ENCODE results near the gene MAP3K1.
A peak's percentile ranks its signal among the peaks of the same experiment; 100 is the strongest.

Gene MAP3K1

GRCh38 chr5:56851258-56851941 is 36.1 kb downstream of the MAP3K1 start:
- H3K9me3 ChIP-seq (ENCODE audit: severe bottlenecking), result no peaks in the 10 kb centered on the region
- 0 out of 2 replicates have a peak, but pooled peaks cover under 1% of the 10 kb centered on the region for H3K36me3 ChIP-seq (ENCODE audit: low read depth)
- H3K27me3 ChIP-seq (ENCODE audit: insufficient read depth, poor library complexity, severe bottlenecking), result no peaks in the 10 kb centered on the region
- DNase-seq (ENCODE audit: low spot score) (no peak), ATAC-seq (ENCODE audit: low read depth) (0 out of 3 replicates have a peak, but pooled peaks have one; percentile 10)
- TF ChIP-seq CTCF (IDR thresholded peaks at IDR 0.05; ENCODE audit: poor library complexity, severe bottlenecking), result no peak
- H3K27ac ChIP-seq (ENCODE audit: poor library complexity, severe bottlenecking), result no peak overlapping the region
- no peak overlapping the region for H3K4me3 ChIP-seq (ENCODE audit: severe bottlenecking)
- H3K4me1 ChIP-seq (ENCODE audit: insufficient read depth, poor library complexity, severe bottlenecking), result peaks cover 8% of the 10 kb centered on the region

- ATAC-seq (ENCODE audit: low read depth) (no peak), DNase-seq (ENCODE audit: low spot score) (no peak)
- Histone ChIP-seq H3K36me3 (ENCODE audit: low read depth) (0 out of 2 replicates have a peak, but pooled peaks cover 8% of the 10 kb centered on the region), H3K4me3 (ENCODE audit: severe bottlenecking) (no peak overlapping the region), H3K27ac (ENCODE audit: poor library complexity, severe bottlenecking) (no peak overlapping the region), H3K4me1 (ENCODE audit: insufficient read depth, poor library complexity, severe bottlenecking) (peaks cover 8% of the 10 kb centered on the region), H3K27me3 (ENCODE audit: insufficient read depth, poor library complexity, severe bottlenecking) (no peaks in the 10 kb centered on the region), H3K9me3 (ENCODE audit: severe bottlenecking) (no peaks in the 10 kb centered on the region)
- no peak for TF ChIP-seq CTCF (IDR thresholded peaks at IDR 0.05; ENCODE audit: poor library complexity, severe bottlenecking)
Measured at GRCh38 chr5:56852228-56853000, 37.1 kb downstream of the MAP3K1 start.

- H3K9me3 ChIP-seq (ENCODE audit: severe bottlenecking), result no peaks in the 10 kb centered on the region
- no peak overlapping the region for H3K4me3 ChIP-seq (ENCODE audit: severe bottlenecking)
- H3K4me1 ChIP-seq (ENCODE audit: insufficient read depth, poor library complexity, severe bottlenecking), result peaks cover 8% of the 10 kb centered on the region
- H3K36me3 ChIP-seq (ENCODE audit: low read depth), result 0 out of 2 replicates have a peak, but pooled peaks cover 8% of the 10 kb centered on the region
- no peak for ATAC-seq (ENCODE audit: low read depth)
- no peak for TF ChIP-seq CTCF (IDR thresholded peaks at IDR 0.05; ENCODE audit: poor library complexity, severe bottlenecking)
- H3K27me3 ChIP-seq (ENCODE audit: insufficient read depth, poor library complexity, severe bottlenecking), result no peaks in the 10 kb centered on the region
- no peak overlapping the region for H3K27ac ChIP-seq (ENCODE audit: poor library complexity, severe bottlenecking)
- no peak for DNase-seq (ENCODE audit: low spot score)
Measured at GRCh38 chr5:56853698-56854097, 38.3 kb downstream of the MAP3K1 start.

GRCh38 chr5:56854920-56855319 is 39.6 kb downstream of the MAP3K1 start:
- Histone ChIP-seq H3K27ac (ENCODE audit: poor library complexity, severe bottlenecking) (no peak overlapping the region), H3K4me1 (ENCODE audit: insufficient read depth, poor library complexity, severe bottlenecking) (peaks cover 8% of the 10 kb centered on the region)
- no peak for ATAC-seq (ENCODE audit: low read depth)

More at GRCh38 chr5:56854920-56855319, 39.6 kb downstream of the MAP3K1 start:
- H3K27me3 ChIP-seq (ENCODE audit: insufficient read depth, poor library complexity, severe bottlenecking), result no peaks in the 10 kb centered on the region
- H3K9me3 ChIP-seq (ENCODE audit: severe bottlenecking), result no peaks in the 10 kb centered on the region
- TF ChIP-seq CTCF (IDR thresholded peaks at IDR 0.05; ENCODE audit: poor library complexity, severe bottlenecking), result no peak
- DNase-seq (ENCODE audit: low spot score), result no peak
- peaks cover 15% of the 10 kb centered on the region for H3K36me3 ChIP-seq (ENCODE audit: low read depth)
- H3K4me3 ChIP-seq (ENCODE audit: severe bottlenecking), result no peak overlapping the region

Data from RWPE2 (cell line).